ENCODE data around the gene ZNF529.

Gene ZNF529

GRCh38 chr19:36508325-36508724 is 64.8 kb downstream of the ZNF529 start:
- no peak for DNase-seq

GRCh38 chr19:36501973-36502372 is 71.1 kb downstream of the ZNF529 start:
- DNase-seq = no peak

GRCh38 chr19:36497001-36497400 is 76.1 kb downstream of the ZNF529 start:
- DNase-seq = no peak

Data from COR-L47 (cell line).